SU-DHL-6 (cell line): ENCODE results near the gene ITGAL.

Source experiments
- EZH2phosphoT487 ChIP-seq: fragments of 200-600 bp; sonication (generic), shearing (Covaris generic); conservative IDR thresholded peaks from 2 replicates; pipeline ENCODE4 v1.6.1; 2018; ENCODE audit warnings: mild to moderate bottlenecking, antibody characterized with exemption, low read length, moderate library complexity, mixed read lengths
- TF ChIP-seq, protein P1 (sequence below): fragments of 200-600 bp; sonication (generic); IDR thresholded peaks from one replicate; pipeline ENCODE4 v1.5.1; 2017; ENCODE audit warnings: antibody characterized with exemption, mild to moderate bottlenecking, low read length, moderate library complexity; ENCODE audit not compliant: insufficient read depth, poor library complexity, severe bottlenecking

DNA sequence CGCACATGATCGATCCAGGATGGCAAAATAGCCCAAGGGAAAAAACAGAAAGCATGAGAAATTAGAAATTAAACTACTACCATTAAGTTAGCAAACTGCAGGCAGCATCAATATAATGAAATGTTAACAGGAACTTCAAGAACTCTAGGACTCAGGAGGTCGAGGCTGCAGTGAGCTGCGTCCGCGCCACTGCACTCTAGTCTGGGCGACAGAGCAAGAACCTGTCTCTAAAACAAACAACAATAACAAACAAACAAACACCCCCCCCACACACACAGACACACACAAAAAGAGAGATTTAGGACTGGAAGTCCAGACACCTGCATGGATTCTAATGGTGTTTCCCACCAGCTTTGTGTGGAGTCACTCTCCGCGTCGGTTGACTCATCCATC lies 26.3 kb upstream of the ITGAL start:
- TF ChIP-seq EZH2phosphoT487, result no peak
- TF ChIP-seq, protein P1, sequence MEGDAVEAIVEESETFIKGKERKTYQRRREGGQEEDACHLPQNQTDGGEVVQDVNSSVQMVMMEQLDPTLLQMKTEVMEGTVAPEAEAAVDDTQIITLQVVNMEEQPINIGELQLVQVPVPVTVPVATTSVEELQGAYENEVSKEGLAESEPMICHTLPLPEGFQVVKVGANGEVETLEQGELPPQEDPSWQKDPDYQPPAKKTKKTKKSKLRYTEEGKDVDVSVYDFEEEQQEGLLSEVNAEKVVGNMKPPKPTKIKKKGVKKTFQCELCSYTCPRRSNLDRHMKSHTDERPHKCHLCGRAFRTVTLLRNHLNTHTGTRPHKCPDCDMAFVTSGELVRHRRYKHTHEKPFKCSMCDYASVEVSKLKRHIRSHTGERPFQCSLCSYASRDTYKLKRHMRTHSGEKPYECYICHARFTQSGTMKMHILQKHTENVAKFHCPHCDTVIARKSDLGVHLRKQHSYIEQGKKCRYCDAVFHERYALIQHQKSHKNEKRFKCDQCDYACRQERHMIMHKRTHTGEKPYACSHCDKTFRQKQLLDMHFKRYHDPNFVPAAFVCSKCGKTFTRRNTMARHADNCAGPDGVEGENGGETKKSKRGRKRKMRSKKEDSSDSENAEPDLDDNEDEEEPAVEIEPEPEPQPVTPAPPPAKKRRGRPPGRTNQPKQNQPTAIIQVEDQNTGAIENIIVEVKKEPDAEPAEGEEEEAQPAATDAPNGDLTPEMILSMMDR, result no peak
